GM12892 (cell line): Measurements from ENCODE around the gene OSTN.

Experiments used
- DNase-seq: peaks from one replicate; pipeline ENCODE4 v3.0.0; 2011; ENCODE audit not compliant: insufficient read length
- FAIRE-seq: peaks from 2 replicates; lab custom pipeline; 2011; peaks lifted over from hg19 to GRCh38; lab: Jason Lieb, UNC
- POLR2A ChIP-seq: IDR thresholded peaks from 2 replicates; pipeline ENCODE4 v1.6.1; 2011; ENCODE audit warnings: low read depth, low read length, control low read depth
- POLR2AphosphoS5 ChIP-seq: IDR thresholded peaks from 2 replicates; pipeline ENCODE4 v1.6.1; 2011; ENCODE audit warnings: low read depth, low read length, control low read depth
- TAF1 ChIP-seq: IDR thresholded peaks from 2 replicates; pipeline ENCODE4 v1.6.1; 2011; ENCODE audit warnings: low read depth, mild to moderate bottlenecking, control low read depth, low read length, borderline replicate concordance

The OSTN gene

GRCh38 chr3:191306428-191306827 is 107.4 kb downstream of the OSTN start:
- DNase-seq (no peak), FAIRE-seq (no peak)
- no peak for TF ChIP-seq TAF1
- no peak for TF ChIP-seq POLR2AphosphoS5
- TF ChIP-seq POLR2A: no peak

- no peak for TF ChIP-seq TAF1
- no peak for TF ChIP-seq POLR2AphosphoS5
- no peak for TF ChIP-seq POLR2A
- DNase-seq (no peak), FAIRE-seq (no peak)
Measured at GRCh38 chr3:191307341-191307740, 108.3 kb downstream of the OSTN start.

- DNase-seq (no peak), FAIRE-seq (no peak)
- TF ChIP-seq POLR2A: no peak
- no peak for TF ChIP-seq TAF1
- no peak for TF ChIP-seq POLR2AphosphoS5
Measured at GRCh38 chr3:191313296-191313695, 114.3 kb downstream of the OSTN start.

- FAIRE-seq (no peak), DNase-seq (no peak)
- TF ChIP-seq POLR2AphosphoS5 (no peak), POLR2A (no peak), TAF1 (no peak)
Measured at GRCh38 chr3:191314109-191314728, 115.2 kb downstream of the OSTN start.
